K562 (cell line): ENCODE results near the gene CCDC71L. TPM values are rescaled to one million over a fixed set of nuclear protein-coding genes. Genes with fewer than 3 reads are reported as not detected.
A peak's percentile ranks its signal among the peaks of the same experiment; 100 is the strongest.

Experiments
- BACH1 ChIP-seq: fragments of 200-800 bp; sonication (Bioruptor generic); IDR thresholded peaks from 2 replicates; pipeline ENCODE4 v1.6.1; 2016; ENCODE audit warnings: missing genetic modification characterization, missing compliant biosample characterization
- DNMT1 ChIP-seq: fragments of 450-650 bp; IDR thresholded peaks from 2 replicates; pipeline ENCODE4 v1.6.1; 2016; ENCODE audit warnings: antibody characterized with exemption, mild to moderate bottlenecking
- EHMT2 ChIP-seq: fragments of 450-650 bp; IDR thresholded peaks from 2 replicates; pipeline ENCODE4 v1.6.1; 2018; ENCODE audit warnings: antibody characterized with exemption
- ERF ChIP-seq: fragments of 450-650 bp; formaldehyde crosslinking; IDR thresholded peaks from 2 replicates; pipeline ENCODE4 v1.4.0; 2020; ENCODE audit warnings: mild to moderate bottlenecking, mixed read lengths
- L3MBTL2 ChIP-seq: fragments of 450-650 bp; IDR thresholded peaks from 2 replicates; pipeline ENCODE4 v1.6.1; 2016; ENCODE audit warnings: mild to moderate bottlenecking, moderate library complexity
- MBD2 ChIP-seq: sonication (generic); IDR thresholded peaks from 2 replicates; pipeline ENCODE4 v1.6.1; 2016; ENCODE audit warnings: low read depth, borderline replicate concordance
- POLR2B ChIP-seq: fragments of 450-650 bp; IDR thresholded peaks from 2 replicates; pipeline ENCODE4 v1.6.1; 2018; ENCODE audit warnings: low read depth; ENCODE audit not compliant: partially characterized antibody
- RB1 ChIP-seq: fragments of 450-650 bp; IDR thresholded peaks from 2 replicates; pipeline ENCODE4 v1.6.1; 2017; ENCODE audit warnings: low read depth, mild to moderate bottlenecking
- RBM17 ChIP-seq: fragments of 200-400 bp; formaldehyde crosslinking; IDR thresholded peaks from 2 replicates; pipeline ENCODE4 v1.6.1; 2017; ENCODE audit warnings: low read depth, mild to moderate bottlenecking, low read length, borderline replicate concordance
- STAT5A ChIP-seq: IDR thresholded peaks from 2 replicates; pipeline ENCODE4 v1.6.1; 2012; ENCODE audit warnings: low read length, inconsistent platforms, borderline replicate concordance
- ZBTB40 ChIP-seq, 2 experiments: fragments of 450-650 bp in 1 of 2; sonication (generic) in 1 of 2; formaldehyde crosslinking in 1 of 2; IDR thresholded peaks; 2 replicates each; pipeline versions ENCODE4 v1.7.1 to v1.9.0; 2016 to 2022; ENCODE audit warnings: inconsistent platforms in 1 of 2, mild to moderate bottlenecking in 1 of 2, missing genetic modification reagents in 1 of 2
- ZNF431 ChIP-seq: sonication (generic); formaldehyde crosslinking; IDR thresholded peaks from 2 replicates; pipeline ENCODE4 v1.8.0; 2022; ENCODE audit warnings: mild to moderate bottlenecking, missing genetic modification reagents
- polyA plus RNA-seq, 8 experiments: library from polyadenylated mRNA; depleted of rRNA in 4 of 8; stranded (reverse) in 5 of 8; unstranded in 3 of 8; fragments of >200 nt; fragmentation: Nextera tagmentation in 2 of 8; fragmentation: Illumina TruSeq in 1 of 8; extraction: Ambion mirVana in 2 of 8; extraction: Trizol in 1 of 8; gene quantifications; 2 replicates each; pipeline versions ENCODE4 v1.2.1 to v1.2.3, GENCODE V29; 2011 to 2014; ENCODE audit warnings: inconsistent platforms in 1 of 8, missing spikeins in 1 of 8
- total RNA-seq, 7 experiments: library from RNA; depleted of rRNA in 6 of 7; stranded (reverse); fragments of >200 nt in 6 of 7; fragmentation: Illumina TruSeq in 2 of 7; extraction: Trizol in 2 of 7; gene quantifications; 2 replicates each; pipeline versions ENCODE4 v1.2.1 to v1.2.3, GENCODE V29; 2011 to 2021; ENCODE audit warnings: low replicate concordance in 1 of 7
- TF ChIP-seq, protein P1 (sequence below): fragments of 250-450 bp; sonication (Bioruptor Pico); IDR thresholded peaks from 2 replicates; pipeline ENCODE4 v1.8.0; 2022; ENCODE audit warnings: moderate library complexity, mild to moderate bottlenecking, inconsistent platforms
- TF ChIP-seq, protein P2 (sequence below): fragments of 450-650 bp; IDR thresholded peaks from 2 replicates; pipeline ENCODE4 v1.7.1; 2018; ENCODE audit warnings: mild to moderate bottlenecking, low read depth; ENCODE audit not compliant: partially characterized antibody

The CCDC71L gene
- total and polyA plus RNA-seq, 9 of the 15 experiments (the other 6 are each of a cell fraction or from before 2014, with no cell fraction given): 5.7 to 108 (median 25.4) TPM

- peak; percentile 24; the same call in 1 of the 2 replicates for TF ChIP-seq ZBTB40 (IDR thresholded peaks at IDR 0.05)
- TF ChIP-seq ZBTB40 (CRISPR knock-in tag; IDR thresholded peaks at IDR 0.05): no peak
- TF ChIP-seq, protein P1, sequence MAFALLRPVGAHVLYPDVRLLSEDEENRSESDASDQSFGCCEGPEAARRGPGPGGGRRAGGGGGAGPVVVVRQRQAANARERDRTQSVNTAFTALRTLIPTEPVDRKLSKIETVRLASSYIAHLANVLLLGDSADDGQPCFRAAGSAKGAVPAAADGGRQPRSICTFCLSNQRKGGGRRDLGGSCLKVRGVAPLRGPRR: peak; percentile 83; the same call in 1 of the 2 replicates
- peak; percentile 78 for TF ChIP-seq L3MBTL2
- no peak for TF ChIP-seq RBM17
- TF ChIP-seq, protein P2, sequence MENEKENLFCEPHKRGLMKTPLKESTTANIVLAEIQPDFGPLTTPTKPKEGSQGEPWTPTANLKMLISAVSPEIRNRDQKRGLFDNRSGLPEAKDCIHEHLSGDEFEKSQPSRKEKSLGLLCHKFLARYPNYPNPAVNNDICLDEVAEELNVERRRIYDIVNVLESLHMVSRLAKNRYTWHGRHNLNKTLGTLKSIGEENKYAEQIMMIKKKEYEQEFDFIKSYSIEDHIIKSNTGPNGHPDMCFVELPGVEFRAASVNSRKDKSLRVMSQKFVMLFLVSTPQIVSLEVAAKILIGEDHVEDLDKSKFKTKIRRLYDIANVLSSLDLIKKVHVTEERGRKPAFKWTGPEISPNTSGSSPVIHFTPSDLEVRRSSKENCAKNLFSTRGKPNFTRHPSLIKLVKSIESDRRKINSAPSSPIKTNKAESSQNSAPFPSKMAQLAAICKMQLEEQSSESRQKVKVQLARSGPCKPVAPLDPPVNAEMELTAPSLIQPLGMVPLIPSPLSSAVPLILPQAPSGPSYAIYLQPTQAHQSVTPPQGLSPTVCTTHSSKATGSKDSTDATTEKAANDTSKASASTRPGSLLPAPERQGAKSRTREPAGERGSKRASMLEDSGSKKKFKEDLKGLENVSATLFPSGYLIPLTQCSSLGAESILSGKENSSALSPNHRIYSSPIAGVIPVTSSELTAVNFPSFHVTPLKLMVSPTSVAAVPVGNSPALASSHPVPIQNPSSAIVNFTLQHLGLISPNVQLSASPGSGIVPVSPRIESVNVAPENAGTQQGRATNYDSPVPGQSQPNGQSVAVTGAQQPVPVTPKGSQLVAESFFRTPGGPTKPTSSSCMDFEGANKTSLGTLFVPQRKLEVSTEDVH: peak; percentile 50
- TF ChIP-seq STAT5A: peak; percentile 46
- peak; percentile 69; the same call in 1 of the 2 replicates for TF ChIP-seq ZNF431 (CRISPR knock-in tag)
- TF ChIP-seq EHMT2: peak; percentile 100
- peak; percentile 87 for TF ChIP-seq POLR2B
- TF ChIP-seq DNMT1: 0 out of 2 replicates have a peak, but pooled peaks have one; percentile 98
- peak; percentile 18; the same call in 1 of the 2 replicates for TF ChIP-seq BACH1
- peak; percentile 90 for TF ChIP-seq RB1
- TF ChIP-seq MBD2: peak; percentile 80
- peak; percentile 94; the same call in 1 of the 2 replicates for TF ChIP-seq ERF
Observed at GRCh38 chr7:106660862-106661720, at the start of gene CCDC71L (continued).
